Measurements from ENCODE around the gene AHCY.

GRCh38 chr20:34262488-34263288 lies 40.5 kb downstream of the AHCY start:
- no peak for TF ChIP-seq NFIC (IDR thresholded peaks at IDR 0.05)
- no peak for TF ChIP-seq MAX (IDR thresholded peaks at IDR 0.05)
- no peak for TF ChIP-seq CREB1 (IDR thresholded peaks at IDR 0.05; ENCODE audit: low read depth)
- TF ChIP-seq EP300 (IDR thresholded peaks at IDR 0.05; ENCODE audit: borderline replicate concordance): no peak
- TF ChIP-seq REST (IDR thresholded peaks at IDR 0.05; ENCODE audit: low read depth): no peak
- no peak for TF ChIP-seq RAD21 (IDR thresholded peaks at IDR 0.05; ENCODE audit: low read depth)
- TF ChIP-seq TAF1 (IDR thresholded peaks at IDR 0.05; ENCODE audit: low read depth): no peak
- no peak for TF ChIP-seq YY1 (IDR thresholded peaks at IDR 0.05; ENCODE audit: low read depth)
- no peak for TF ChIP-seq TCF12 (IDR thresholded peaks at IDR 0.05; ENCODE audit: low read depth)
- no peak for TF ChIP-seq FOXM1 (IDR thresholded peaks at IDR 0.05; ENCODE audit: borderline replicate concordance, low read depth)
- no peak for TF ChIP-seq CEBPB (IDR thresholded peaks at IDR 0.05)
- no peak for TF ChIP-seq EGR1 (IDR thresholded peaks at IDR 0.05)

Data from Ishikawa (cell line).